Measurements from ENCODE around the gene VCL. TPM values are rescaled to one million over a fixed set of nuclear protein-coding genes. Genes with fewer than 3 reads are reported as not detected.
"Not testable (repeated sequence)": the region's sequence is repeated elsewhere in the genome, so short reads cannot be mapped to it uniquely, and the experiment has no call there.

The VCL gene
- polyA plus RNA-seq, 1 of the 3 experiments (the other 2 are of a cell fraction) = 147 TPM

DNA sequence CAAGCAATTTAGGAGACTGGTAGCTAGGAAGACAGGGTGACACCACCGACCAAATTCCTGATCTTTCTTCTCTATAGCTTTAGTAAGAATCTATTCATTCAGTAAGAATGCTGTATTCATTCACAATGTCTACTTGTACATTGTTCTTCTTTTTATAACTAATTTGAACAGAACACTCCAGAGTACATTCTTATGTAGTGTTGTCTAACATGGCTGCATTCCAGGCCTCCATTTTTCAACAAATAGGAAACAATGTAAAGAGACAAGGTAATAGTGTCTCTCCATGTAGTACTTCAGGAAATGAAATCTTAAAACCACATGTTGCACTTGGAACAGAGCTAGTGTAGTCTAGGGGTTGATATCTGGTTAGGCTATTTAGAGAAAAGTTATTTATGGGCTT lies 1.8 kb downstream of the VCL start:
- Histone ChIP-seq H3K4me1 (ENCODE audit: control insufficient read depth in 1 of 2, insufficient read depth in 2 of 2, low read depth in 1 of 2, low read length in 1 of 2) (peaks cover 7 to 32% of the 10 kb centered on the region in 2 experiments; a peak in 2 of 4 replicates), H3F3A (replicated peaks; ENCODE audit: insufficient read depth) (peaks cover 50% of the 10 kb centered on the region), H3K4me2 (peak overlapping the region; percentile 90), H3K27me3 (ENCODE audit: insufficient read depth) (no peaks in the 10 kb centered on the region), H2AFZ (ENCODE audit: low read depth) (no peak overlapping the region), H3K9me2 (no peaks in the 10 kb centered on the region), H3K9me3 (no peaks in the 10 kb centered on the region), H3K36me3 (replicated peaks in 1 of 2; ENCODE audit: control insufficient read depth in 1 of 2, insufficient read depth in 2 of 2, low read length in 1 of 2) (peaks cover 4 to 30% of the 10 kb centered on the region in 2 experiments), H4K20me1 (ENCODE audit: insufficient read depth) (peaks cover 53% of the 10 kb centered on the region), H3K27ac (ENCODE audit: low read depth in 2 of 2, low read length in 1 of 2) (peak overlapping the region; percentile 80 to 94), H3K9ac (peak overlapping the region; percentile 94), H3K79me2 (ENCODE audit: insufficient read depth) (peaks cover 68% of the 10 kb centered on the region), H3K4me3 (ENCODE audit: low read depth in 2 of 2, low read length in 1 of 2) (peak overlapping the region; percentile 84 to 90)
- WGBS (ENCODE audit: low lambda C conversion rate) = 29% methylated on average over 1 of the region's 1 CpG
- peak; percentile 62; the same call in 1 of the 2 replicates for TF ChIP-seq YY1 (IDR thresholded peaks at IDR 0.05; ENCODE audit: low read depth)
- TF ChIP-seq, protein P1, sequence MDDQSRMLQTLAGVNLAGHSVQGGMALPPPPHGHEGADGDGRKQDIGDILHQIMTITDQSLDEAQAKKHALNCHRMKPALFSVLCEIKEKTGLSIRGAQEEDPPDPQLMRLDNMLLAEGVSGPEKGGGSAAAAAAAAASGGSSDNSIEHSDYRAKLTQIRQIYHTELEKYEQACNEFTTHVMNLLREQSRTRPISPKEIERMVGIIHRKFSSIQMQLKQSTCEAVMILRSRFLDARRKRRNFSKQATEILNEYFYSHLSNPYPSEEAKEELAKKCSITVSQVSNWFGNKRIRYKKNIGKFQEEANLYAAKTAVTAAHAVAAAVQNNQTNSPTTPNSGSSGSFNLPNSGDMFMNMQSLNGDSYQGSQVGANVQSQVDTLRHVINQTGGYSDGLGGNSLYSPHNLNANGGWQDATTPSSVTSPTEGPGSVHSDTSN (IDR thresholded peaks at IDR 0.05) = peak; percentile 22
- peak; percentile 26; the same call in 1 of the 2 replicates for TF ChIP-seq TEAD4 (IDR thresholded peaks at IDR 0.05; ENCODE audit: borderline replicate concordance, insufficient read depth)
- no peak for TF ChIP-seq GATA2 (CRISPR knock-in tag; IDR thresholded peaks at IDR 0.05)
- TF ChIP-seq, protein P2, sequence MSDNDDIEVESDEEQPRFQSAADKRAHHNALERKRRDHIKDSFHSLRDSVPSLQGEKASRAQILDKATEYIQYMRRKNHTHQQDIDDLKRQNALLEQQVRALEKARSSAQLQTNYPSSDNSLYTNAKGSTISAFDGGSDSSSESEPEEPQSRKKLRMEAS (IDR thresholded peaks at IDR 0.05; ENCODE audit: low read depth) = 0 out of 2 replicates have a peak, but pooled peaks have one; percentile 22
- TF ChIP-seq TCF12 (IDR thresholded peaks at IDR 0.05) = peak; percentile 54; the same call in 1 of the 2 replicates
- TF ChIP-seq FOXM1 (IDR thresholded peaks at IDR 0.05; ENCODE audit: low read depth) = no peak
- TF ChIP-seq NFIC (IDR thresholded peaks at IDR 0.05; ENCODE audit: borderline replicate concordance) = peak; percentile 45; the same call in 1 of the 2 replicates
- peak; percentile 12; the same call in 1 of the 2 replicates for TF ChIP-seq MEF2A (IDR thresholded peaks at IDR 0.05; ENCODE audit: borderline replicate concordance, low read depth)
- POLR2A ChIA-PET = interaction anchor here (0.7 kb wide), 1 partner anchor 255 kb away, joined by 3 read pairs; no protein-coding TSS in a partner anchor
- CTCF ChIA-PET = interaction anchor here (0.7 to 2.8 kb wide), 15 partner anchors 9 to 1237 kb away, joined by 3 to 14 read pairs (median 3); a partner anchor contains a TSS
- DNase-seq = no peak

DNA sequence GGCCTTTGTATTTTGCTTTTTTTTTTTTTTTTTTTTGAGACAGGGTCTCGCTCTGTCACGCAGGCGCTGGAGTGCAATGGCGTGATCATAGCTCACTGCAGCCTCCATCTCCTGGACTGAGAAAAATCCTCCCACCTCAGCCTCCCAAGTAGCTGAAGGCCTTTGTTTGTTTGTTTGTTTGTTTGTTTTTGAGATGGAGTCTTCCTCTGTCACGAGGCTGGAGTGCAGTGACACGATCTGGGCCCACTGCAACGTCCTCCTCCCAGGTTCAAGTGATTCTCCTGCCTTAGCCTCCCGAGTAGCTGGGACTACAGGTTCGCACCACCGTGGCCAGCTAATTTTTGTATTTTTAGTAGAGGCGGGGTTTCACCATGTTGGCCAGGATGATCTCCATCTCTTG lies 2.3 kb downstream of the VCL start:
- Histone ChIP-seq H4K20me1 (ENCODE audit: insufficient read depth) (peaks cover 58% of the 10 kb centered on the region), H3K9ac (peak overlapping the region; percentile 94), H3K4me1 (ENCODE audit: control insufficient read depth in 1 of 2, insufficient read depth in 2 of 2, low read depth in 1 of 2, low read length in 1 of 2) (peaks cover 7 to 33% of the 10 kb centered on the region in 2 experiments; a peak in 2 of 4 replicates), H3K36me3 (replicated peaks in 1 of 2; ENCODE audit: control insufficient read depth in 1 of 2, insufficient read depth in 2 of 2, low read length in 1 of 2) (peaks cover 4 to 30% of the 10 kb centered on the region in 2 experiments), H3K4me2 (peak overlapping the region; percentile 90), H3K79me2 (ENCODE audit: insufficient read depth) (peaks cover 74% of the 10 kb centered on the region), H3K27ac (ENCODE audit: low read depth in 2 of 2, low read length in 1 of 2) (peak overlapping the region; percentile 80 to 94; a peak in 3 of 4 replicates), H3K4me3 (ENCODE audit: low read depth in 2 of 2, low read length in 1 of 2) (peak overlapping the region; percentile 84 to 90; a peak in 3 of 4 replicates), H3F3A (replicated peaks; ENCODE audit: insufficient read depth) (peaks cover 54% of the 10 kb centered on the region)
- 93% methylated on average over 11 of the region's 11 CpGs for WGBS (ENCODE audit: low lambda C conversion rate)
- H3K9me3 ChIP-seq; POLR2A ChIA-PET; H3K9me2 ChIP-seq; H2AFZ ChIP-seq (ENCODE audit: low read depth); DNase-seq; H3K27me3 ChIP-seq (ENCODE audit: insufficient read depth): not testable (repeated sequence)
- CTCF ChIA-PET = interaction anchor here (0.8 to 2.8 kb wide), 6 partner anchors 19 to 152 kb away, joined by 3 to 14 read pairs (median 4); no protein-coding TSS in a partner anchor

Measured in SK-N-SH (cell line).